HepG2 (cell line): ENCODE results near the gene TCF19. TPM values are rescaled to one million over a fixed set of nuclear protein-coding genes. Genes with fewer than 3 reads are reported as not detected.
"Not testable (repeated sequence)": the region's sequence is repeated elsewhere in the genome, so short reads cannot be mapped to it uniquely, and the experiment has no call there.

ENCODE experiments used
- ATAC-seq: fragments of 200-7000 bp; cut with Tn5 transposase; 3 replicates; pipeline ENCODE4 v1.9.1; 2020; ENCODE audit warnings: mild to moderate bottlenecking, moderate library complexity
- BruUV-seq: library from RNA; stranded (reverse); fragments of 400-500 nt; replicated peaks from 2 replicates; lab custom pipeline; 2021; lab: Mats Ljungman, UMichigan
- CTCF ChIA-PET: fragments of 300-600 bp; formaldehyde crosslinking; extraction: SDS; loops from one replicate; lab custom pipeline; 2021; ENCODE audit warnings: low total read pairs, inconsistent platforms, low intra/inter-chr PET ratio; lab: Yijun Ruan, JAX
- POLR2A ChIA-PET: fragments of 350-600 bp; sonication (Branson Sonifier 250); formaldehyde crosslinking; loops from one replicate; lab custom pipeline; 2020; ENCODE audit warnings: antibody characterized with exemption, inconsistent platforms; lab: Yijun Ruan, JAX
- DNase-seq: peaks from one replicate; pipeline ENCODE4 v3.0.0-alpha.2; 2015; ENCODE audit warnings: low spot score
- FAIRE-seq: peaks from 3 replicates; lab custom pipeline; 2011; peaks lifted over from hg19 to GRCh38; lab: Jason Lieb, UNC
- H2AFZ ChIP-seq: one replicate; pipeline ENCODE4 v1.6.1; 2011; ENCODE audit warnings: low read length, inconsistent platforms
- H3K27ac ChIP-seq: fragments of 300-600 bp; 3 replicates; pipeline ENCODE4 v1.8.0; 2011; ENCODE audit warnings: mixed run types, mild to moderate bottlenecking, mixed read lengths, low read length, inconsistent platforms; ENCODE audit not compliant: insufficient read depth; ENCODE audit errors: extremely low read length
- H3K27me3 ChIP-seq, 2 experiments: fragments of 200-600 bp in 1 of 2; 2 replicates in 1 of 2; 3 replicates in 1 of 2; pipeline versions ENCODE4 v1.6.0 to v1.8.0; 2011; ENCODE audit warnings: low read length in 2 of 2, mild to moderate bottlenecking in 2 of 2, moderate library complexity in 2 of 2, inconsistent platforms in 1 of 2; ENCODE audit not compliant: insufficient read depth in 2 of 2, control insufficient read depth in 1 of 2
- H3K36me3 ChIP-seq, 2 experiments: fragments of 200-600 bp in 1 of 2; replicated peaks in 1 of 2; 2 replicates in 1 of 2; 3 replicates in 1 of 2; pipeline versions ENCODE4 v1.5.1 to v1.8.0; 2011; ENCODE audit warnings: low read length in 2 of 2, inconsistent platforms in 1 of 2; ENCODE audit not compliant: insufficient read depth in 2 of 2, control insufficient read depth in 1 of 2
- H3K4me1 ChIP-seq: 2 replicates; pipeline ENCODE4 v1.5.1; 2012; ENCODE audit warnings: low read length, inconsistent platforms; ENCODE audit not compliant: insufficient read depth
- H3K4me2 ChIP-seq: 2 replicates; pipeline ENCODE4 v1.6.0; 2011; ENCODE audit warnings: low read depth, low read length, inconsistent platforms
- H3K4me3 ChIP-seq, 3 experiments: fragments of 200-600 bp in 1 of 3; sonication (generic), shearing (Covaris generic) in 1 of 3; replicated peaks in 1 of 3; 2 replicates each; pipeline ENCODE4 v1.5.1; 2011 to 2016; ENCODE audit warnings: low read length in 3 of 3, inconsistent platforms in 2 of 3, low read depth in 2 of 3, mild to moderate bottlenecking in 2 of 3, control low read depth in 1 of 3, mixed read lengths in 1 of 3; ENCODE audit not compliant: insufficient read depth in 1 of 3
- H3K79me2 ChIP-seq: one replicate; pipeline ENCODE4 v1.6.1; 2011; ENCODE audit warnings: low read length, inconsistent platforms; ENCODE audit not compliant: insufficient read depth
- H3K9ac ChIP-seq: 2 replicates; pipeline ENCODE4 v1.6.0; 2011; ENCODE audit warnings: mild to moderate bottlenecking, low read depth, low read length, inconsistent platforms; ENCODE audit not compliant: insufficient read depth
- H3K9me3 ChIP-seq: 2 replicates; pipeline ENCODE4 v1.5.1; 2012; ENCODE audit warnings: mild to moderate bottlenecking, low read length
- H4K20me1 ChIP-seq: 2 replicates; pipeline ENCODE4 v1.6.0; 2011; ENCODE audit warnings: inconsistent platforms, mild to moderate bottlenecking, low read length, moderate library complexity; ENCODE audit not compliant: insufficient read depth
- CCDC6 ChIP-seq: sonication (generic); formaldehyde crosslinking; IDR thresholded peaks from 2 replicates; pipeline ENCODE4 v1.8.1; 2022; ENCODE audit warnings: mild to moderate bottlenecking, missing genetic modification reagents, moderate library complexity
- KDM2A ChIP-seq: sonication (generic); formaldehyde crosslinking; IDR thresholded peaks from 2 replicates; pipeline ENCODE4 v1.4.0; 2020; ENCODE audit warnings: low read depth, missing genetic modification reagents, borderline replicate concordance
- PAWR ChIP-seq: sonication (generic); formaldehyde crosslinking; IDR thresholded peaks from 2 replicates; pipeline ENCODE4 v1.4.0; 2020; ENCODE audit warnings: missing genetic modification reagents, mild to moderate bottlenecking, borderline replicate concordance
- SRF ChIP-seq: IDR thresholded peaks from 2 replicates; pipeline ENCODE4 v1.6.1; 2011; ENCODE audit warnings: mild to moderate bottlenecking, low read depth, low read length, moderate library complexity
- ZNF737 ChIP-seq: sonication (generic); formaldehyde crosslinking; IDR thresholded peaks from 2 replicates; pipeline ENCODE4 v1.5.0; 2020; ENCODE audit warnings: missing genetic modification reagents, mild to moderate bottlenecking, borderline replicate concordance
- ZNF773 ChIP-seq: sonication (generic); formaldehyde crosslinking; IDR thresholded peaks from 2 replicates; pipeline ENCODE4 v1.4.0; 2020; ENCODE audit warnings: missing genetic modification reagents, borderline replicate concordance
- ZNF775 ChIP-seq: sonication (generic); formaldehyde crosslinking; IDR thresholded peaks from 2 replicates; pipeline ENCODE4 v1.4.0; 2020; ENCODE audit warnings: missing genetic modification reagents, mild to moderate bottlenecking, moderate library complexity, borderline replicate concordance
- ZNF883 ChIP-seq: sonication (generic); formaldehyde crosslinking; IDR thresholded peaks from 2 replicates; pipeline ENCODE4 v1.5.1; 2020; ENCODE audit warnings: mild to moderate bottlenecking, missing genetic modification reagents; ENCODE audit errors: not compliant biosample characterization
- ZNF891 ChIP-seq: sonication (generic); formaldehyde crosslinking; IDR thresholded peaks from 2 replicates; pipeline ENCODE4 v1.5.0; 2020; ENCODE audit warnings: mild to moderate bottlenecking, missing genetic modification reagents
- ZSCAN25 ChIP-seq: sonication (generic); formaldehyde crosslinking; IDR thresholded peaks from 2 replicates; pipeline ENCODE4 v1.8.0; 2022; ENCODE audit warnings: mild to moderate bottlenecking, missing genetic modification reagents
- WGBS: methylation state at CpG from one replicate; pipeline ENCODE4 v1.1.6; 2017; ENCODE audit warnings: low lambda C conversion rate; 5-methylcytosine and 5-hydroxymethylcytosine counted together
- in situ Hi-C: cut with HindIII; loops from 2 replicates; pipeline ENCODE4 v1.10.0; 2017; ENCODE audit warnings: low pct_unique_long_range_greater_than_20kb; ENCODE audit not compliant: extremely low pct_ligation_motif_present
- intact Hi-C: fragments of 100-400 bp; cut with micrococcal nuclease; formaldehyde crosslinking; loops from one replicate; pipeline ENCODE4 v1.10.0; 2022; ENCODE audit not compliant: unreplicated experiment
- polyA plus RNA-seq, 8 experiments: library from polyadenylated mRNA; depleted of rRNA in 3 of 8; stranded (reverse) in 7 of 8; unstranded in 1 of 8; fragments of >200 nt; fragmentation: Illumina TruSeq in 4 of 8; extraction: Trizol in 4 of 8; gene quantifications; 2 replicates each; pipeline versions ENCODE4 v1.2.1 to v1.2.3, GENCODE V29; 2011 to 2016; ENCODE audit warnings: low read depth in 4 of 8, missing spikeins in 1 of 8, mixed read lengths in 1 of 8; ENCODE audit not compliant: insufficient read depth in 1 of 8
- total RNA-seq, 5 experiments: library from RNA; depleted of rRNA; stranded (reverse); fragments of >200 nt; fragmentation: Illumina TruSeq; extraction: Trizol; gene quantifications; 2 replicates each; pipeline ENCODE4 v1.2.3, GENCODE V29; 2016; ENCODE audit warnings: low read depth in 1 of 5

The TCF19 gene
- total and polyA plus RNA-seq, 2 of the 13 experiments (the other 11 are each of a cell fraction or from before 2014, with no cell fraction given): 4.9 to 22.2 TPM

DNA sequence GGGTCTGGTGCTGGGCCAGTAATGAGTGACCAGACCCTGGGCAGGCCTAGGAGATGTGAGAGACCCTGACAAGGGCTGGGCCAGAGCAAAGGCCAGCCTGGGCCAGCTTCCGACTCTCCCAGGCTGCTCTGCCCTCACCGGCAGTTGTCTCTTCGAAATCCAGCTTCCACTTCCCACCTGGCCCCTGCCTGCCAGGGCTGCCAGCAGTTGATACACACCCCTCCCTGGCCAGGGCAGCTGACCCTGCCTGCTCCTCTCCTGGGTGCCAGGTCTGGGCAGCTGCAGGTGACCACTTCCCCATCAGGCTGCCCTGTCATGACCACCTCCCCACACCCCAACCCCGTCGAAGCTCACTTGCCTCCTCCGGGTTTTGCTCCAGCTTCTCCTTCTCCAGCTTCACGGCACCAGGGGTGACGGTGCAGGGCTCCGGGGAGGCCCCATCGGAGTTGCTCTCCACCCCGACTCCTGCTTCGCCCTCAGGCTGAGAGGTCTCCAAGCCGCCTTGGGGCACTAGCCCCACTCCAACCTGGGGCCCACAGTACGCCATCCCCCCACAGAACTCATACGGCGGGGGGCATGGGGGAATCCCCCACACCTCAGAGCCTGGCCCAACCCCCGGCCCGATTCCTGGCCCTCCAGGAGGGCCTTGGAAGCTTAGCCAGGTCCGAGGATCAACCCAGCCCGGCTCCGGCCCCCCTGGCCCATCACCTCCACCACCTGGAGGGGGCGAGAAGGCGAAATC is 11.6 kb downstream of the TCF19 start:
- H2AFZ ChIP-seq, CTCF ChIA-PET, H3K9ac ChIP-seq, H3K4me1 ChIP-seq, FAIRE-seq, in situ Hi-C loops, intact Hi-C loops, H3K27me3 ChIP-seq, H4K20me1 ChIP-seq, BruUV-seq, H3K4me3 ChIP-seq, H3K27ac ChIP-seq, DNase-seq, POLR2A ChIA-PET, H3K4me2 ChIP-seq, H3K79me2 ChIP-seq, H3K9me3 ChIP-seq: not testable (repeated sequence)
- peak; percentile 10; the same call in 1 of the 3 replicates for ATAC-seq
- H3K36me3 ChIP-seq: peaks cover 8 to 20% of the 10 kb centered on the region in 2 experiments; a peak in 4 of 5 replicates
- WGBS: 97% methylated on average over 16 of the region's 23 CpGs
- 0 out of 2 replicates have a peak, but pooled peaks have one; percentile 34 for TF ChIP-seq ZNF891 (CRISPR knock-in tag)

DNA sequence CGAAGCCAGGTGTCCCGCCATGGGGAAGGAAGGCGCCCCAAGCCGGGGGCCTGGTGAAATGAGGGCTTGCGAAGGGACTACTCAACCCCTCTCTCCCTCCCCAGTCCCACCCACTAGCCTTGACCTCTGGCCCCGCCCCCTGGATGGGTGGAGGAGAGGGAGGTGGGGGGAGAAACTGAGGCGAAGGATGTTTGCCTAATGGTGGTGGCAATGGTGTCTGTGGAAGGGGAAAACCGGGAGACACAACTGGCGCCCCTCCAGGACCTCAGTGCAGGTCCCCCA is 12.2 kb downstream of the TCF19 start, which contains the start of gene POU5F1:
Gene POU5F1 (minus strand): TSS at position 83 of the 282 bp plus-strand sequence. CDS start 62 bp downstream, at position 21.
- no TSS peak for BruUV-seq
- WGBS: 90% methylated on average over 9 of the region's 9 CpGs
- no peak within 1 kb of the TSS for H3K4me3 ChIP-seq
- DNase-seq: no peak
- CTCF ChIA-PET: no interaction called here
- H4K20me1 ChIP-seq: no peaks in the 10 kb centered on the region; the same call in 1 of the 2 replicates
- no peak within 1 kb of the TSS for H3K4me2 ChIP-seq
- no peaks in the 10 kb centered on the region for H3K9me3 ChIP-seq
- no peak for FAIRE-seq
- intact Hi-C loops (no loop called here), in situ Hi-C loops (no loop called here)
- H3K4me1 ChIP-seq: no peaks in the 10 kb centered on the region
- no peak within 1 kb of the TSS for H3K27ac ChIP-seq
- H2AFZ ChIP-seq: no peak within 1 kb of the TSS
- H3K27me3 ChIP-seq: no peaks in the 10 kb centered on the region
- POLR2A ChIA-PET: no interaction called here
- H3K36me3 ChIP-seq: peaks cover 6 to 25% of the 10 kb centered on the region in 2 experiments
- no peaks in the 10 kb centered on the region for H3K79me2 ChIP-seq
- no peak within 1 kb of the TSS for H3K9ac ChIP-seq
- ATAC-seq: no peak
- TF ChIP-seq ZNF775 (CRISPR knock-in tag) (no peak), ZSCAN25 (no peak), ZNF883 (CRISPR knock-in tag) (no peak), ZNF737 (CRISPR knock-in tag) (no peak), ZNF773 (CRISPR knock-in tag) (no peak), PAWR (CRISPR knock-in tag) (no peak), SRF (no peak), KDM2A (CRISPR knock-in tag) (no peak), CCDC6 (CRISPR knock-in tag) (no peak)
